ENCODE measurements around the gene BCL2L12. TPM values are rescaled to one million over a fixed set of nuclear protein-coding genes. Genes with fewer than 3 reads are reported as not detected.

BCL2L12 gene
- total and polyA plus RNA-seq, 2 donors (not counting 1 experiment from before 2014, with no cell fraction given): 19.9 to 22.1 TPM

GRCh38 chr19:49640113-49640898 is 25.4 kb upstream of the BCL2L12 start, which contains the start of gene RRAS:
Gene RRAS, minus strand, starts transcription at chr19:49640143. Its CDS starts 45 bp downstream, at chr19:49640098.
- peaks cover 53% of the 10 kb centered on the region for H3K4me1 Mint-ChIP-seq
- ATAC-seq (ENCODE audit: low read depth): peak; percentile 69

More at GRCh38 chr19:49640113-49640898, 25.4 kb upstream of the BCL2L12 start, which contains the start of gene RRAS:
- no peaks in the 10 kb centered on the region for H3K9me3 Mint-ChIP-seq (ENCODE audit: insufficient read depth)
- peak within 1 kb of the TSS; percentile 83 for H3K9ac ChIP-seq (ENCODE audit: low read length)
- H3K4me2 ChIP-seq (replicated peaks; ENCODE audit: low read depth, low read length, poor library complexity, severe bottlenecking): peak within 1 kb of the TSS; percentile 98
- CTCF ChIA-PET: interaction anchor here (0.6 to 2.3 kb wide), 13 partner anchors 24 to 249 kb away, joined by 3 to 10 read pairs (median 4); partner anchors contain the start of genes BCL2L12, IRF3, PRMT1 and RPS11
- WGBS (ENCODE audit: insufficient coverage): under 1% methylated on average over 51 of the region's 51 CpGs
- no peak for TF ChIP-seq EZH2 (IDR thresholded peaks at IDR 0.05; ENCODE audit: borderline replicate concordance, insufficient read depth, low read depth, low read length, poor library complexity, severe bottlenecking)
- TF ChIP-seq CTCF (IDR thresholded peaks at IDR 0.05): no peak
- H3K9me3 ChIP-seq (ENCODE audit: control extremely low read depth in 1 of 3, control insufficient read depth in 2 of 3, insufficient read depth in 1 of 3, low read length in 2 of 3): no peaks in the 10 kb centered on the region
- no peaks in the 10 kb centered on the region for H3K27me3 Mint-ChIP-seq
- POLR2A ChIA-PET: interaction anchor here (0.5 to 3.4 kb wide), 17 partner anchors 14 to 1306 kb away, joined by 3 to 53 read pairs (median 4); partner anchors contain the start of genes ALDH16A1, BCL2L12, IRF3 and NOSIP
- H3K4me3 ChIP-seq (ENCODE audit: control extremely low read depth in 1 of 5, extremely low read depth in 1 of 5, insufficient read depth in 1 of 5, low read depth in 2 of 5, low read length in 4 of 5): peak within 1 kb of the TSS; percentile 35 to 97 (median 80)
- peaks cover 0 to 5% of the 10 kb centered on the region in 2 experiments for H3K36me3 ChIP-seq (replicated peaks in 1 of 2; ENCODE audit: control extremely low read depth in 1 of 2, control insufficient read depth in 1 of 2, extremely low read depth in 1 of 2, insufficient read depth in 2 of 2, low read length in 1 of 2)
- peak; percentile 100 for DNase-seq
- peak within 1 kb of the TSS; percentile 73 for H2AFZ ChIP-seq (ENCODE audit: insufficient read depth, low read depth, low read length, poor library complexity, severe bottlenecking)
- intact Hi-C loops (cut with micrococcal nuclease): loop anchor here (1.0 to 2.0 kb wide), 8 partner anchors 25 to 1276 kb away; partner anchors contain the start of genes BCL2L12, IRF3, NOSIP and PNKP
- H3K4me1 ChIP-seq (ENCODE audit: control insufficient read depth in 2 of 2, insufficient read depth in 2 of 2, low read length in 2 of 2): peaks cover 37 to 55% of the 10 kb centered on the region in 2 donors
- peak within 1 kb of the TSS; percentile 91 to 96 for H3K27ac ChIP-seq (ENCODE audit: low read length in 2 of 2)
- peak within 1 kb of the TSS; percentile 95 for H3K4me3 Mint-ChIP-seq
- H3K27me3 ChIP-seq (replicated peaks in 1 of 4; ENCODE audit: control extremely low read depth in 1 of 4, control insufficient read depth in 3 of 4, insufficient read depth in 4 of 4, low read length in 3 of 4): no peaks in the 10 kb centered on the region
- peaks cover 45% of the 10 kb centered on the region for H3K79me2 ChIP-seq (ENCODE audit: control insufficient read depth, insufficient read depth, low read length)
- peaks cover 14% of the 10 kb centered on the region for H4K20me1 ChIP-seq (ENCODE audit: control insufficient read depth, insufficient read depth, low read length, poor library complexity, severe bottlenecking)
- peak within 1 kb of the TSS; percentile 95 for H3K27ac Mint-ChIP-seq

Data from B cell (primary cell).